T-cell (primary cell): ENCODE data around the gene EPHA6. TPM values are rescaled to one million over a fixed set of nuclear protein-coding genes. Genes with fewer than 3 reads are reported as not detected.

Experiments
- ATAC-seq, 4 experiments: fragments of 200-7000 bp in 3 of 4; fragments of 150-1000 bp in 1 of 4; cut with Tn5 transposase; replicated peaks in 1 of 4; 1 replicate in 3 of 4; 2 replicates in 1 of 4; pipeline ENCODE4 v1.10.0; 2021; ENCODE audit warnings: moderate library complexity in 3 of 4, mild to moderate bottlenecking in 2 of 4, moderate number of reproducible peaks in 1 of 4
- CTCF ChIA-PET, 2 donors: fragments of 300-600 bp; sonication (Branson Sonifier 250); formaldehyde crosslinking; loops; one replicate each; lab custom pipeline; 2022; ENCODE audit warnings: antibody characterized with exemption in 2 of 2; lab: Charles Lee
- POLR2A ChIA-PET, 2 donors: fragments of 300-600 bp; sonication (Branson Sonifier 250); formaldehyde crosslinking; loops; one replicate each; lab custom pipeline; 2022; ENCODE audit warnings: antibody characterized with exemption in 2 of 2; lab: Charles Lee
- DNase-seq, 35 experiments: peaks; one replicate each; pipeline versions ENCODE4 v3.0.0 to v3.0.0-alpha.2; 2013 to 2023
- H3K27ac ChIP-seq: one replicate; pipeline ENCODE4 v1.5.1; 2013; ENCODE audit warnings: low read length
- H3K27me3 ChIP-seq, 2 experiments: replicated peaks in 1 of 2; 1 replicate in 1 of 2; 2 replicates in 1 of 2; pipeline versions ENCODE4 v1.6.1 to v1.7.0; 2013; ENCODE audit warnings: low read length in 1 of 2, mixed read lengths in 1 of 2; ENCODE audit not compliant: control insufficient read depth in 2 of 2, insufficient read depth in 2 of 2; ENCODE audit errors: extremely low read depth in 1 of 2
- H3K36me3 ChIP-seq, 2 donors: 1 replicate in 1 of 2; 2 replicates in 1 of 2; pipeline versions ENCODE4 v1.6.1 to v1.7.0; 2013; ENCODE audit warnings: low read length in 1 of 2; ENCODE audit not compliant: control insufficient read depth in 2 of 2, insufficient read depth in 1 of 2; ENCODE audit errors: extremely low read depth in 1 of 2
- H3K4me1 ChIP-seq, 2 experiments: 1 replicate in 1 of 2; 2 replicates in 1 of 2; pipeline versions ENCODE4 v1.6.1 to v1.7.0; 2013; ENCODE audit warnings: low read length in 2 of 2, mixed read lengths in 1 of 2; ENCODE audit not compliant: insufficient read depth in 2 of 2, control insufficient read depth in 1 of 2; ENCODE audit errors: extremely low read depth in 1 of 2
- H3K4me3 ChIP-seq, 2 donors: 1 replicate in 1 of 2; 2 replicates in 1 of 2; pipeline versions ENCODE4 v1.5.1 to v1.7.0; 2013; ENCODE audit warnings: mild to moderate bottlenecking in 2 of 2, low read length in 1 of 2, moderate library complexity in 1 of 2; ENCODE audit not compliant: control insufficient read depth in 1 of 2; ENCODE audit errors: extremely low read depth in 1 of 2
- H3K9me3 ChIP-seq: 2 replicates; pipeline ENCODE4 v1.7.0; 2013
- H3K27ac Mint-ChIP-seq, 2 donors: one replicate each; pipeline ENCODE4 v1.8.0; 2020 to 2021; ENCODE audit warnings: mild to moderate bottlenecking in 2 of 2, mixed read lengths in 2 of 2
- H3K27me3 Mint-ChIP-seq, 2 donors: one replicate each; pipeline ENCODE4 v1.8.0; 2021 to 2022; ENCODE audit warnings: mixed read lengths in 2 of 2
- H3K36me3 Mint-ChIP-seq: one replicate; pipeline ENCODE4 v1.8.0; 2021; ENCODE audit warnings: mixed read lengths
- H3K4me1 Mint-ChIP-seq, 3 donors: one replicate each; pipeline ENCODE4 v1.8.0; 2020 to 2022; ENCODE audit warnings: mixed read lengths in 3 of 3, mild to moderate bottlenecking in 1 of 3
- H3K4me3 Mint-ChIP-seq, 3 donors: one replicate each; pipeline ENCODE4 v1.8.0; 2020 to 2022; ENCODE audit warnings: mild to moderate bottlenecking in 3 of 3, mixed read lengths in 3 of 3, moderate library complexity in 3 of 3
- H3K9me3 Mint-ChIP-seq, 3 donors: one replicate each; pipeline ENCODE4 v1.8.0; 2020 to 2022; ENCODE audit warnings: mixed read lengths in 3 of 3
- WGBS: methylation state at CpG from one replicate; pipeline ENCODE4 v1.1.5; 2013; ENCODE audit warnings: missing lambda C conversion rate; ENCODE audit not compliant: insufficient coverage; 5-methylcytosine and 5-hydroxymethylcytosine counted together
- total RNA-seq, 35 experiments: library from RNA in 6 of 35; stranded (reverse) in 6 of 35; fragments of 120-200 nt in 1 of 35; gene quantifications; one replicate each; pipeline versions ENCODE4 v1.2.1 to v1.2.4 and lab custom pipeline; 2013 to 2026

The EPHA6 gene
- total RNA-seq, 5 donors from 2014 or later (not counting 1 experiment from before 2014, with no cell fraction given): not detected

GRCh38 chr3:97662264-97662663 is 847.9 kb downstream of the EPHA6 start:
- no peak for DNase-seq
- ChIA-PET POLR2A (interaction anchor here in 1 of 2 donors (0.6 kb wide), 1 partner anchor 74 kb away, joined by 5 read pairs; no protein-coding TSS in a partner anchor), CTCF (no interaction called here)
- H3K27me3 ChIP-seq: no peaks in the 10 kb centered on the region
- no CpG with 5 or more reads among the region's 5 CpGs for WGBS
- H3K9me3 ChIP-seq: no peaks in the 10 kb centered on the region
- no peak overlapping the region for H3K4me3 ChIP-seq
- peaks cover 0 to 10% of the 10 kb centered on the region in 2 donors for H3K27me3 Mint-ChIP-seq
- peaks cover 0 to 3% (median 0%) of the 10 kb centered on the region in 3 donors for H3K9me3 Mint-ChIP-seq
- no peak for ATAC-seq
- H3K4me1 ChIP-seq: no peaks in the 10 kb centered on the region
- H3K36me3 ChIP-seq: no peaks in the 10 kb centered on the region
- H3K4me1 Mint-ChIP-seq: no peaks in the 10 kb centered on the region
- no peak overlapping the region for H3K27ac Mint-ChIP-seq
- H3K4me3 Mint-ChIP-seq: no peak overlapping the region
- no peak overlapping the region for H3K27ac ChIP-seq
- no peaks in the 10 kb centered on the region for H3K36me3 Mint-ChIP-seq

DNA sequence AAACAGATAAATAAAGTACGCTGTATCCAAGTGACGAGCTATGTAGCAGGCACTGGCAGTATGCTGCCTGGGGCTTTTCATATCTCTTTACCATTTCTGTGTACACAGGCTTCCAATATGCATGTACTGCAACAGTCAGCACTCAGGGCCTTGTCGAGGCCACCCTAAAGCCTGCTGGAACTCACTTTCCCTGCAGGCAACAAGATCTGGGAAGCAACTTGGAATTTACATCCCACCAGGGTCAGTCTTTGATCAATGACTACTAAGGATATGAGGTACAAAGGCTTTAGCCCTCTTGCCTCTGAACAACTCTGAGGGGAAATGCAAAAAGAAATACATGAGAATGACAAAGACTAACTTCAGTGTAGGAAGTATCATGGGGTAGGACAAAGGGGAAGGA is 848.4 kb downstream of the EPHA6 start:
- Mint-ChIP-seq H3K4me1 (no peaks in the 10 kb centered on the region), H3K4me3 (no peak overlapping the region), H3K27ac (no peak overlapping the region), H3K9me3 (peaks cover 0 to 3% (median 0%) of the 10 kb centered on the region in 3 donors), H3K27me3 (peaks cover 0 to 10% of the 10 kb centered on the region in 2 donors), H3K36me3 (no peaks in the 10 kb centered on the region)
- Histone ChIP-seq H3K27me3 (no peaks in the 10 kb centered on the region), H3K4me1 (no peaks in the 10 kb centered on the region), H3K4me3 (no peak overlapping the region), H3K9me3 (no peaks in the 10 kb centered on the region), H3K36me3 (no peaks in the 10 kb centered on the region), H3K27ac (no peak overlapping the region)
- DNase-seq (no peak), ATAC-seq (no peak)
- ChIA-PET POLR2A (no interaction called here), CTCF (no interaction called here)
- 93% methylated on average over 2 of the region's 3 CpGs for WGBS

- H3K9me3 Mint-ChIP-seq: peaks cover 0 to 3% (median 0%) of the 10 kb centered on the region in 3 donors
- H3K36me3 ChIP-seq: no peaks in the 10 kb centered on the region
- no peaks in the 10 kb centered on the region for H3K27me3 ChIP-seq
- no peak overlapping the region for H3K4me3 ChIP-seq
- H3K4me1 ChIP-seq: no peaks in the 10 kb centered on the region
- no CpG with 5 or more reads among the region's 5 CpGs for WGBS
- ChIA-PET CTCF (no interaction called here), POLR2A (no interaction called here)
- H3K27ac ChIP-seq: no peak overlapping the region
- DNase-seq (no peak), ATAC-seq (no peak)
- H3K27ac Mint-ChIP-seq: no peak overlapping the region
- H3K36me3 Mint-ChIP-seq: no peaks in the 10 kb centered on the region
- H3K4me3 Mint-ChIP-seq: no peak overlapping the region
- no peaks in the 10 kb centered on the region for H3K9me3 ChIP-seq
- H3K4me1 Mint-ChIP-seq: no peaks in the 10 kb centered on the region
- H3K27me3 Mint-ChIP-seq: peaks cover 3 to 7% of the 10 kb centered on the region in 2 donors
Measured at GRCh38 chr3:97665896-97666295, 851.5 kb downstream of the EPHA6 start.

DNA sequence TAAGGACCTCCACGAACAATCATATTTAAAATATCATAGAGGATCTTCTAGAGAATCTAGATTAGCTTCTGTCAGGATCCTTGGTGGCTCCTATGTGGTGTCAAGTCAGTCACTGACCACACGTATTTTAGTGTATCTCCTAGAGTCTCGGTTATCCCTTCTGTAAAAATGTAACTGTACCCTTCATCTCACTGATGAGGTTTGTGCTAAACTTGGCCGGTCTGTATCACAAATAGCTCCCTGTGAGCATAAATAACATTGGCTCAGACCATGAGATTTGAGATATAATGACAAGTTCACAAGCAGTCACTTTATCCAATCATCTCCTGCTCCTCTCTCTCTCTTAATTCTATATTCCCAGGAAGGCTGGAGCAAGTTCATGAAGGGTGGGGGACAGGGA is 856.6 kb downstream of the EPHA6 start:
- H3K27ac Mint-ChIP-seq: no peak overlapping the region
- H3K27me3 ChIP-seq: no peaks in the 10 kb centered on the region
- no peak overlapping the region for H3K27ac ChIP-seq
- no peaks in the 10 kb centered on the region for H3K36me3 Mint-ChIP-seq
- H3K4me3 Mint-ChIP-seq: no peak overlapping the region
- H3K4me3 ChIP-seq: no peak overlapping the region
- peaks cover 0 to 2% (median 0%) of the 10 kb centered on the region in 3 donors for H3K9me3 Mint-ChIP-seq
- no peaks in the 10 kb centered on the region for H3K4me1 Mint-ChIP-seq
- no peaks in the 10 kb centered on the region for H3K9me3 ChIP-seq
- no peaks in the 10 kb centered on the region for H3K36me3 ChIP-seq
- DNase-seq: no peak
- H3K4me1 ChIP-seq: no peaks in the 10 kb centered on the region
- H3K27me3 Mint-ChIP-seq: peaks cover 3 to 6% of the 10 kb centered on the region in 2 donors
- POLR2A ChIA-PET: no interaction called here
- CTCF ChIA-PET: no interaction called here
- no peak for ATAC-seq
- 76% methylated on average over 2 of the region's 4 CpGs for WGBS

GRCh38 chr3:97673357-97673997 is 859.1 kb downstream of the EPHA6 start:
- CTCF ChIA-PET: no interaction called here

DNA sequence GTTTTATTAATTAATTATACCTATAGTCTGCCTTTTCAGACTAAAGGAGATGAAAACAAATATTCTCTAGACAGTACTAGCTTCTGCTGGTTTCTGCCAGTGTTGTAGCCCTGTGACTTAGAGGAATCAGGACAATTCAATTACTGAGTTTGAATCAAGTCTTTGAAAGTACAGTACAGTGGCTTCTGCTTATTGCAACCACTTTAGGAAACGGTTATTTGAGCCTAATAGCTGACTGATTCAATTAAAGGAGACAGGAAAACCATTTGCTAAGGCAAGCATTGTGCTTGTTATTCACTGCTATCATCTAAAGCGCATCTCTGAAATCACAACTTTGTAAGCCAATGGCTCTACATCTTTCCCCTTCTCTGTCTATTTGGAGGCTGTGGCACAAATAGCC is 860.1 kb downstream of the EPHA6 start:
- 20% methylated on average over 1 of the region's 2 CpGs for WGBS
- POLR2A ChIA-PET: no interaction called here
- no peaks in the 10 kb centered on the region for H3K9me3 Mint-ChIP-seq

More at GRCh38 chr3:97673357-97673997, 859.1 kb downstream of the EPHA6 start:
- no peaks in the 10 kb centered on the region for H3K9me3 ChIP-seq
- ATAC-seq (no peak), DNase-seq (no peak)
- Mint-ChIP-seq H3K36me3 (no peaks in the 10 kb centered on the region), H3K4me1 (no peaks in the 10 kb centered on the region), H3K27ac (no peak overlapping the region), H3K9me3 (no peaks in the 10 kb centered on the region), H3K27me3 (peaks cover 0 to 5% of the 10 kb centered on the region in 2 donors), H3K4me3 (no peak overlapping the region)
- no peaks in the 10 kb centered on the region for H3K36me3 ChIP-seq
- no peaks in the 10 kb centered on the region for H3K4me1 ChIP-seq
- H3K4me3 ChIP-seq: no peak overlapping the region
- H3K27me3 ChIP-seq: no peaks in the 10 kb centered on the region
- POLR2A ChIA-PET: no interaction called here
- 100% methylated on average over 1 of the region's 3 CpGs for WGBS
- H3K27ac ChIP-seq: no peak overlapping the region

More for the DNA sequence above, 860.1 kb downstream of the EPHA6 start:
- CTCF ChIA-PET: no interaction called here
- Histone ChIP-seq H3K9me3 (no peaks in the 10 kb centered on the region), H3K36me3 (no peaks in the 10 kb centered on the region), H3K27me3 (no peaks in the 10 kb centered on the region), H3K4me3 (no peak overlapping the region), H3K27ac (no peak overlapping the region), H3K4me1 (no peaks in the 10 kb centered on the region)
- no peak overlapping the region for H3K4me3 Mint-ChIP-seq
- no peaks in the 10 kb centered on the region for H3K4me1 Mint-ChIP-seq
- no peak overlapping the region for H3K27ac Mint-ChIP-seq
- H3K27me3 Mint-ChIP-seq: peaks cover 0 to 5% of the 10 kb centered on the region in 2 donors
- ATAC-seq (no peak), DNase-seq (no peak)
- H3K36me3 Mint-ChIP-seq: no peaks in the 10 kb centered on the region
